A549 (cell line): ENCODE data around the gene GFAP.

Experiments used
- CHD4 ChIP-seq: fragments of 200-600 bp; sonication (generic); IDR thresholded peaks from 2 replicates; pipeline ENCODE4 v1.6.1; 2016; ENCODE audit warnings: antibody characterized with exemption, mild to moderate bottlenecking, borderline replicate concordance
- CTCF ChIP-seq: fragments of >200 bp; sonication (Bioruptor Twin); formaldehyde crosslinking; IDR thresholded peaks from 3 replicates; pipeline ENCODE4 v1.5.1; 2016
- EP300 ChIP-seq, 2 experiments: fragments of >200 bp; sonication (Bioruptor Twin); formaldehyde crosslinking; IDR thresholded peaks; 2 replicates in 1 of 2; 3 replicates in 1 of 2; pipeline ENCODE4 v1.6.1; 2016 to 2017
- MAX ChIP-seq: IDR thresholded peaks from 2 replicates; pipeline ENCODE4 v1.6.1; 2012
- MAZ ChIP-seq: fragments of 150-350 bp; IDR thresholded peaks from 2 replicates; pipeline ENCODE4 v1.6.1; 2014; ENCODE audit warnings: antibody characterized with exemption, low read depth, low read length, borderline replicate concordance
- PHF8 ChIP-seq: fragments of 200-600 bp; sonication (generic); IDR thresholded peaks from 2 replicates; pipeline ENCODE4 v1.6.1; 2016; ENCODE audit warnings: low read depth, mild to moderate bottlenecking, antibody characterized with exemption, moderate library complexity, borderline replicate concordance
- POLR2A ChIP-seq: IDR thresholded peaks from 2 replicates; pipeline ENCODE4 v1.6.1; 2012; ENCODE audit warnings: mild to moderate bottlenecking, low read length
- RARB ChIP-seq: fragments of 250-450 bp; sonication (Bioruptor Pico); IDR thresholded peaks from 2 replicates; pipeline ENCODE4 v1.8.0; 2021; ENCODE audit warnings: mild to moderate bottlenecking, moderate library complexity

- no peak for TF ChIP-seq RARB (CRISPR knock-in tag)
- TF ChIP-seq CTCF: no peak
- no peak for TF ChIP-seq CHD4
- no peak for TF ChIP-seq EP300 (IDR thresholded peaks at IDR 0.05)
- no peak for TF ChIP-seq PHF8
- no peak for TF ChIP-seq POLR2A
- TF ChIP-seq MAX: no peak
- no peak for TF ChIP-seq MAZ
Observed at GRCh38 chr17:44880062-44880461, 35.2 kb downstream of the GFAP start.
